ENCODE data around the gene GATC.

GATC gene

GRCh38 chr12:120406069-120406468, 40.2 kb upstream of the GATC start:
- no peak overlapping the region for H3K4me3 ChIP-seq (ENCODE audit: low read length)
- TF ChIP-seq, protein P1, sequence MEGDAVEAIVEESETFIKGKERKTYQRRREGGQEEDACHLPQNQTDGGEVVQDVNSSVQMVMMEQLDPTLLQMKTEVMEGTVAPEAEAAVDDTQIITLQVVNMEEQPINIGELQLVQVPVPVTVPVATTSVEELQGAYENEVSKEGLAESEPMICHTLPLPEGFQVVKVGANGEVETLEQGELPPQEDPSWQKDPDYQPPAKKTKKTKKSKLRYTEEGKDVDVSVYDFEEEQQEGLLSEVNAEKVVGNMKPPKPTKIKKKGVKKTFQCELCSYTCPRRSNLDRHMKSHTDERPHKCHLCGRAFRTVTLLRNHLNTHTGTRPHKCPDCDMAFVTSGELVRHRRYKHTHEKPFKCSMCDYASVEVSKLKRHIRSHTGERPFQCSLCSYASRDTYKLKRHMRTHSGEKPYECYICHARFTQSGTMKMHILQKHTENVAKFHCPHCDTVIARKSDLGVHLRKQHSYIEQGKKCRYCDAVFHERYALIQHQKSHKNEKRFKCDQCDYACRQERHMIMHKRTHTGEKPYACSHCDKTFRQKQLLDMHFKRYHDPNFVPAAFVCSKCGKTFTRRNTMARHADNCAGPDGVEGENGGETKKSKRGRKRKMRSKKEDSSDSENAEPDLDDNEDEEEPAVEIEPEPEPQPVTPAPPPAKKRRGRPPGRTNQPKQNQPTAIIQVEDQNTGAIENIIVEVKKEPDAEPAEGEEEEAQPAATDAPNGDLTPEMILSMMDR (IDR thresholded peaks at IDR 0.05; ENCODE audit: insufficient read depth, low read depth, low read length, missing control alignments): no peak
- DNase-seq (ENCODE audit: low read depth): no peak

DNA sequence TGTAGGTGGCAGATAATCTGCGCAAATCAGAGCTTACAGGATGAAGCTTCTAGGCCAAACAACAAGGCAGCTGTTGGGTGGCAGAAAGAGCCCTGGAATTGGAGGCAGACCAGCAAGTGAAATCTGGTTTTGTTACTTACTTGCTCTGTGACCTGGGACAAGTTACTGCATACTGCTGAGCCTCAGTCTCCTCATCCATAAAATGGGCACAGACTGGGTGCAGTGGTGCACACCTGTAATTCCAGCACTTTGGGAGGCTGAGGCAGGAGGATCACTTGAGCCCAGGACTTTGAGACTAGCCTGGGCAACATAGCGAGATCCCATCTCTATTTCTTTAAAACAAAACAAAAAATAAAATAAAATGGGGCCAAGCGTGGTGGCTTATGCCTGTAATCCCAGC, 39.7 kb upstream of the GATC start:
- TF ChIP-seq, protein P1 (IDR thresholded peaks at IDR 0.05; ENCODE audit: insufficient read depth, low read depth, low read length, missing control alignments): no peak
- H3K4me3 ChIP-seq (ENCODE audit: low read length): no peak overlapping the region

DNA sequence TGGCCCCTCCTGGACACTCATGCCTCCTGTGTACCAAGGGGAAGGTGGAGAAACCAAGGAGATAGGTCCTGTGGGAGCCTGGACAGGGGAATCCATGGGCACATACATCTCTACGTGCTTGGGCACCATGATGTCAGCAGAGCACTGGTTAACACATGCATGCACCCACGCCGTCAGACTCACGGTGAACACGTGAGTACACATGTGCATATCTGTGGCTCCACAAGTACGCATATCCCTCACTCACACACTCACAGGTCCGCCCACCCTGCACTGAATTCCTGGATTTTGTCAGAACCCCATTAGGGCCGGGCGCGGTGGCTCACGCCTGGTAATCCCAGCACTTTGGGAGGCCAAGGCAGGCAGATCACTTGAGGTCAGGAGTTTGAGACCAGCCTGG, 37.5 kb upstream of the GATC start:
- no peak overlapping the region for H3K4me3 ChIP-seq (ENCODE audit: low read length)
- no peak for DNase-seq (ENCODE audit: low read depth)
- TF ChIP-seq, protein P1 (IDR thresholded peaks at IDR 0.05; ENCODE audit: insufficient read depth, low read depth, low read length, missing control alignments): no peak

More for the DNA sequence above, 39.7 kb upstream of the GATC start:
- DNase-seq (ENCODE audit: low read depth): no peak

GRCh38 chr12:120412421-120412820, 33.8 kb upstream of the GATC start:
- H3K4me3 ChIP-seq (ENCODE audit: low read length): no peak overlapping the region
- TF ChIP-seq, protein P1 (IDR thresholded peaks at IDR 0.05; ENCODE audit: insufficient read depth, low read depth, low read length, missing control alignments): no peak
- DNase-seq (ENCODE audit: low read depth): no peak

- DNase-seq (ENCODE audit: low read depth): no peak
- H3K4me3 ChIP-seq (ENCODE audit: low read length): no peak overlapping the region
- TF ChIP-seq, protein P1 (IDR thresholded peaks at IDR 0.05; ENCODE audit: insufficient read depth, low read depth, low read length, missing control alignments): no peak
Measured at GRCh38 chr12:120413901-120414695, 32.1 kb upstream of the GATC start.

DNA sequence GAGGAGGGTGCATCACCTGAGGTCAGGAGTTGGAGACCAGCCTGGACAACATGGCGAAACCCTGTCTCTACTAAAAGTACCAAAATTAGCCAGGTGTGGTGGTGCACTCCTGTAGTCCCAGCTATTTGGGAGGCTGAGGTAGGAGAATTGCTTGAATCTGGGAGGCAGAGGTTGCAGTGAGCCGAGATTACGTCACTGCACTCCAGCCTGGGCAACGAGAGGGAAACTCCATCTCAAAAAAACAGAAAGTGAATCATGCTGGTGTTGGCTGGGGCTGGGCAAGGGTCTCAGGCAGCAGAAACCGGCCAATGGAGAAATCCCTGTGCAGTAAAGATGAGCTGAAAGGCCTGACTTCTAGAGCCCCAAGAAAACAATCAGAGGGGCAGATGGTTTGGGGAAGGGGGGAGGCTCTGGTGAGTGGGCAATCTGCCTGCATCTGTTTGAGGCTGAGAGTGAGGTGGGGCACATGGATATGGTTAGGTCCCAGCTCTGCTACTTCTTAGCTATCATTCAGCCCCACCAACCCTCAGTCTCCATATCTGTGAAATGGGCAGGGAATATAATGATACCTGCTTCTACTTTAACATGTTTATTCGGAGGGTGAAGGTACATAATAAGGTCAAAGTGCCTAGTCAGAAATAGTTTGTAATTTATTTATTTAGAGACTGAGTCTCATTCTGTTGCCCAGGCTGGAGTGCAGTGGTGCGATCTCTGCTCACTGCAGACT, 29.6 kb upstream of the GATC start:
- H3K4me3 ChIP-seq (ENCODE audit: low read length): no peak overlapping the region

More for the DNA sequence above, 29.6 kb upstream of the GATC start:
- DNase-seq (ENCODE audit: low read depth): no peak
- TF ChIP-seq, protein P1 (IDR thresholded peaks at IDR 0.05; ENCODE audit: insufficient read depth, low read depth, low read length, missing control alignments): no peak

Measured in epithelial cell of esophagus (primary cell).